GM12878 (cell line): ENCODE measurements around the gene ADD2. TPM values are rescaled to one million over a fixed set of nuclear protein-coding genes. Genes with fewer than 3 reads are reported as not detected.

Experiments used
- ATAC-seq: fragments of 200-7000 bp; cut with Tn5 transposase; 3 replicates; pipeline ENCODE4 v1.9.1; 2020; ENCODE audit warnings: mild to moderate bottlenecking, moderate library complexity
- BruUV-seq: library from RNA; stranded (reverse); fragments of 400-500 nt; replicated peaks from 2 replicates; lab custom pipeline; 2021; lab: Mats Ljungman, UMichigan
- CTCF ChIA-PET: fragments of 300-600 bp; sonication (Branson Sonifier 250); formaldehyde crosslinking; extraction: SDS; loops from one replicate; lab custom pipeline; 2021; ENCODE audit warnings: inconsistent platforms; lab: Yijun Ruan, JAX
- POLR2A ChIA-PET: fragments of 350-600 bp; formaldehyde crosslinking; extraction: SDS; loops from one replicate; lab custom pipeline; 2021; ENCODE audit warnings: inconsistent platforms; lab: Charles Lee
- RAD21 ChIA-PET: fragments of 300-600 bp; sonication (Branson Sonifier 250); formaldehyde crosslinking; loops from one replicate; lab custom pipeline; 2023; ENCODE audit warnings: antibody characterized with exemption; ENCODE audit not compliant: unreplicated experiment; lab: Charles Lee
- SMC1A ChIA-PET: fragments of 300-600 bp; sonication (Branson Sonifier 250); formaldehyde crosslinking; loops from one replicate; lab custom pipeline; 2023; ENCODE audit not compliant: unreplicated experiment, uncharacterized antibody; lab: Charles Lee
- DNase-seq: peaks from one replicate; pipeline ENCODE4 v3.0.0-alpha.2; 2011; ENCODE audit warnings: low read depth, low spot score
- FAIRE-seq: peaks from 3 replicates; lab custom pipeline; 2011; peaks lifted over from hg19 to GRCh38; lab: Jason Lieb, UNC
- H2AFZ ChIP-seq: 2 replicates; pipeline ENCODE4 v1.6.0; 2011; ENCODE audit warnings: low read depth, low read length, control low read depth; ENCODE audit not compliant: control insufficient read depth
- H3K27ac ChIP-seq: 2 replicates; pipeline ENCODE4 v1.5.1; 2011; ENCODE audit warnings: control low read depth; ENCODE audit not compliant: control insufficient read depth, insufficient read depth
- H3K27me3 ChIP-seq, 2 experiments: replicated peaks in 1 of 2; 2 replicates each; pipeline versions ENCODE4 v1.6.0 to v1.6.1; 2011; ENCODE audit warnings: low read length in 1 of 2; ENCODE audit not compliant: control insufficient read depth in 2 of 2, insufficient read depth in 2 of 2
- H3K36me3 ChIP-seq, 2 experiments: 2 replicates each; pipeline ENCODE4 v1.5.1; 2011; ENCODE audit warnings: low read length in 1 of 2; ENCODE audit not compliant: control insufficient read depth in 2 of 2, insufficient read depth in 2 of 2
- H3K4me1 ChIP-seq: 2 replicates; pipeline ENCODE4 v1.6.1; 2011; ENCODE audit warnings: mild to moderate bottlenecking, low read length, moderate library complexity, mixed read lengths; ENCODE audit not compliant: control insufficient read depth, insufficient read depth
- H3K4me2 ChIP-seq: 2 replicates; pipeline ENCODE4 v1.6.0; 2011; ENCODE audit warnings: control low read depth; ENCODE audit not compliant: control insufficient read depth, insufficient read depth
- H3K4me3 ChIP-seq: fragments of 200-600 bp; sonication (generic); 2 replicates; pipeline ENCODE4 v1.5.1; 2016
- H3K79me2 ChIP-seq: 2 replicates; pipeline ENCODE4 v1.6.0; 2011; ENCODE audit warnings: low read length; ENCODE audit not compliant: control insufficient read depth, insufficient read depth
- H3K9ac ChIP-seq: 2 replicates; pipeline ENCODE4 v1.8.0; 2011; ENCODE audit warnings: low read length, control low read depth, mixed read lengths; ENCODE audit not compliant: control insufficient read depth, insufficient read depth
- H3K9me3 ChIP-seq: replicated peaks from 3 replicates; pipeline ENCODE4 v1.5.1; 2011; ENCODE audit warnings: mild to moderate bottlenecking, low read length; ENCODE audit not compliant: control insufficient read depth, insufficient read depth
- H4K20me1 ChIP-seq: 2 replicates; pipeline ENCODE4 v1.6.0; 2011; ENCODE audit not compliant: control insufficient read depth, insufficient read depth
- BACH1 ChIP-seq: fragments of 450-650 bp; IDR thresholded peaks from 2 replicates; pipeline ENCODE4 v1.6.1; 2017; ENCODE audit warnings: mild to moderate bottlenecking, borderline replicate concordance
- CREB1 ChIP-seq: IDR thresholded peaks from 2 replicates; pipeline ENCODE4 v1.6.1; 2012; ENCODE audit warnings: low read depth, mild to moderate bottlenecking, inconsistent platforms
- EGR1 ChIP-seq, 2 experiments: IDR thresholded peaks; 1 replicate in 1 of 2; 2 replicates in 1 of 2; pipeline ENCODE4 v1.6.1; 2011 to 2012; ENCODE audit warnings: low read depth in 2 of 2, low read length in 2 of 2, borderline replicate concordance in 1 of 2, mild to moderate bottlenecking in 1 of 2, moderate library complexity in 1 of 2
- HDAC2 ChIP-seq: fragments of 200-600 bp; sonication (generic); IDR thresholded peaks from 2 replicates; pipeline ENCODE4 v1.6.1; 2017
- HDAC6 ChIP-seq: fragments of 200-600 bp; sonication (generic); IDR thresholded peaks from one replicate; pipeline ENCODE4 v1.8.0; 2017; ENCODE audit warnings: antibody characterized with exemption; ENCODE audit not compliant: unreplicated experiment
- RAD51 ChIP-seq: fragments of 450-650 bp; IDR thresholded peaks from 2 replicates; pipeline ENCODE4 v1.6.1; 2016; ENCODE audit warnings: moderate library complexity, mild to moderate bottlenecking, inconsistent platforms
- SREBF2 ChIP-seq: IDR thresholded peaks from 2 replicates; pipeline ENCODE4 v1.6.1; 2012; ENCODE audit warnings: mild to moderate bottlenecking, low read length
- TAF1 ChIP-seq: IDR thresholded peaks from 2 replicates; pipeline ENCODE4 v1.6.1; 2011; ENCODE audit warnings: mild to moderate bottlenecking, low read depth, low read length, borderline replicate concordance
- TBL1XR1 ChIP-seq: IDR thresholded peaks from 2 replicates; pipeline ENCODE4 v1.6.1; 2012; ENCODE audit warnings: low read depth, low read length, improper control_type of control experiment
- ZBTB11 ChIP-seq: fragments of 450-650 bp; formaldehyde crosslinking; IDR thresholded peaks from 2 replicates; pipeline ENCODE4 v1.5.0; 2022; ENCODE audit warnings: mild to moderate bottlenecking, missing genetic modification characterization
- ZZZ3 ChIP-seq: IDR thresholded peaks from 2 replicates; pipeline ENCODE4 v1.6.1; 2011; ENCODE audit warnings: low read depth; ENCODE audit not compliant: control insufficient read depth, insufficient read length
- WGBS: methylation state at CpG from one replicate; pipeline ENCODE4 v1.1.6; 2016; ENCODE audit warnings: low lambda C conversion rate; ENCODE audit not compliant: insufficient replicate concordance, insufficient coverage; ENCODE audit errors: missing lambda C conversion rate; 5-methylcytosine and 5-hydroxymethylcytosine counted together
- in situ Hi-C: fragments of 300-500 bp; cut with MboI; formaldehyde crosslinking; loops from 9 replicates; pipeline ENCODE4 v1.14.3; 2018; ENCODE audit warnings: mixed read lengths
- intact Hi-C: fragments of 100-400 bp; cut with micrococcal nuclease; formaldehyde crosslinking; loops from one replicate; pipeline ENCODE4 v1.14.2; 2022; ENCODE audit not compliant: unreplicated experiment
- polyA plus RNA-seq, 11 experiments: library from polyadenylated mRNA; depleted of rRNA in 4 of 11; unstranded in 6 of 11; stranded (reverse) in 5 of 11; fragments of >200 nt; fragmentation: Nextera tagmentation in 4 of 11; fragmentation: Illumina TruSeq in 1 of 11; extraction: Ambion mirVana in 4 of 11; extraction: Trizol in 1 of 11; gene quantifications; 1 replicate in 1 of 11; 2 replicates in 10 of 11; pipeline versions ENCODE4 v1.2.1 to v1.2.3, GENCODE V29; 2011 to 2016; ENCODE audit warnings: inconsistent platforms in 2 of 11, missing spikeins in 2 of 11, low read depth in 1 of 11
- total RNA-seq, 4 experiments: library from RNA; depleted of rRNA in 3 of 4; stranded (reverse); fragments of >200 nt in 3 of 4; fragmentation: Illumina TruSeq in 1 of 4; extraction: Trizol in 1 of 4; gene quantifications; 2 replicates each; pipeline versions ENCODE4 v1.2.1 to v1.2.3, GENCODE V29; 2013 to 2021
- TF ChIP-seq, protein P1 (sequence below): fragments of 450-650 bp; IDR thresholded peaks from 2 replicates; pipeline ENCODE4 v1.6.1; 2017; ENCODE audit warnings: mild to moderate bottlenecking, moderate library complexity
- TF ChIP-seq, protein P2 (sequence below): fragments of 450-650 bp; IDR thresholded peaks from 2 replicates; pipeline ENCODE4 v1.6.1; 2017; ENCODE audit warnings: low read depth, mild to moderate bottlenecking, moderate library complexity

ADD2 gene
- total and polyA plus RNA-seq, 10 of the 15 experiments (the other 5 are each of a cell fraction or from before 2014, with no cell fraction given) = 0.05 to 0.13 (median 0.08) TPM; not detected in 7

DNA sequence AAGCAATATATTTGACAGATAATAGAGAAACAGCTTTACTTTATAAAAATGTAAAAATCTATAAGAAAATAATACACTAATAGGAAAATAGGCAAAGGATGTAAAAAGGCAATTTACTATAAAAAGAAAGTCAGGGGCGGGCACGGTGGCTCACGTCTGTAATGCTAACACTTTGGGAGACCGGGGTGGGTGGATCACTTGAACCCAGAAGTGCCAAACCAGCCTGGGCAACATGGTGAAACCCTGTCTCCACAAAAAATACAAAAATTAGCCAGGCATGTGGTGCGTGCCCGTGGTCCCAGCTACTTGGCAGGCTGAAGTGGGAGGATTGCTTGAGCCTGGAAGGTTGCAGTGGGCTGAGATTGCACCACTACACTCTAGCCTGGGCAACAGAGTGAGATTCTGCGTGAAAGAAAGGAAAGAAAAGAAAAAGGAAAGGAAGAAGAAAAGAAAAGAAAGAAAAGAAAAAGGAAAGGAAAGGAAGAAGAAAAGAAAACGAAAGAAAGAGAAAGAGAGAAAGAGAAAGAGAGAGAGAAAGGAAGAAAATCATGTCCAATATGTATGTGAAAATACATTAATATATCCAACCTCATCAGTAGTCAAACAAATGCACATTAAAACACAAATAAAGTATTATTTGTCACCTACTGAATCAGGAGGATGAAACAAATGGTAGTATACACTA, 65.1 kb downstream of the ADD2 start:
- Histone ChIP-seq H3K4me2 (no peak overlapping the region), H2AFZ (no peak overlapping the region), H3K79me2 (no peaks in the 10 kb centered on the region), H4K20me1 (no peaks in the 10 kb centered on the region), H3K9ac (no peak overlapping the region), H3K9me3 (no peaks in the 10 kb centered on the region), H3K4me1 (no peaks in the 10 kb centered on the region), H3K4me3 (no peak overlapping the region), H3K27me3 (no peaks in the 10 kb centered on the region), H3K27ac (no peak overlapping the region), H3K36me3 (no peaks in the 10 kb centered on the region)
- DNase-seq (no peak), FAIRE-seq (no peak), ATAC-seq (no peak)
- ChIA-PET CTCF (no interaction called here), RAD21 (no interaction called here), POLR2A (no interaction called here), SMC1A (no interaction called here)
- in situ Hi-C loops (no loop called here), intact Hi-C loops (no loop called here)
- 22% methylated on average over 8 of the region's 8 CpGs for WGBS
- no TSS peak for BruUV-seq
- TF ChIP-seq ZZZ3 (no peak), BACH1 (no peak), EGR1 (IDR thresholded peaks at IDR 0.05; ENCODE audit: borderline replicate concordance in 1 of 2, low read depth in 2 of 2, low read length in 2 of 2) (no peak), RAD51 (no peak), ZBTB11 (no peak), SREBF2 (no peak), TAF1 (no peak), TBL1XR1 (no peak), HDAC6 (no peak), CREB1 (no peak), HDAC2 (no peak)
- TF ChIP-seq, protein P1, sequence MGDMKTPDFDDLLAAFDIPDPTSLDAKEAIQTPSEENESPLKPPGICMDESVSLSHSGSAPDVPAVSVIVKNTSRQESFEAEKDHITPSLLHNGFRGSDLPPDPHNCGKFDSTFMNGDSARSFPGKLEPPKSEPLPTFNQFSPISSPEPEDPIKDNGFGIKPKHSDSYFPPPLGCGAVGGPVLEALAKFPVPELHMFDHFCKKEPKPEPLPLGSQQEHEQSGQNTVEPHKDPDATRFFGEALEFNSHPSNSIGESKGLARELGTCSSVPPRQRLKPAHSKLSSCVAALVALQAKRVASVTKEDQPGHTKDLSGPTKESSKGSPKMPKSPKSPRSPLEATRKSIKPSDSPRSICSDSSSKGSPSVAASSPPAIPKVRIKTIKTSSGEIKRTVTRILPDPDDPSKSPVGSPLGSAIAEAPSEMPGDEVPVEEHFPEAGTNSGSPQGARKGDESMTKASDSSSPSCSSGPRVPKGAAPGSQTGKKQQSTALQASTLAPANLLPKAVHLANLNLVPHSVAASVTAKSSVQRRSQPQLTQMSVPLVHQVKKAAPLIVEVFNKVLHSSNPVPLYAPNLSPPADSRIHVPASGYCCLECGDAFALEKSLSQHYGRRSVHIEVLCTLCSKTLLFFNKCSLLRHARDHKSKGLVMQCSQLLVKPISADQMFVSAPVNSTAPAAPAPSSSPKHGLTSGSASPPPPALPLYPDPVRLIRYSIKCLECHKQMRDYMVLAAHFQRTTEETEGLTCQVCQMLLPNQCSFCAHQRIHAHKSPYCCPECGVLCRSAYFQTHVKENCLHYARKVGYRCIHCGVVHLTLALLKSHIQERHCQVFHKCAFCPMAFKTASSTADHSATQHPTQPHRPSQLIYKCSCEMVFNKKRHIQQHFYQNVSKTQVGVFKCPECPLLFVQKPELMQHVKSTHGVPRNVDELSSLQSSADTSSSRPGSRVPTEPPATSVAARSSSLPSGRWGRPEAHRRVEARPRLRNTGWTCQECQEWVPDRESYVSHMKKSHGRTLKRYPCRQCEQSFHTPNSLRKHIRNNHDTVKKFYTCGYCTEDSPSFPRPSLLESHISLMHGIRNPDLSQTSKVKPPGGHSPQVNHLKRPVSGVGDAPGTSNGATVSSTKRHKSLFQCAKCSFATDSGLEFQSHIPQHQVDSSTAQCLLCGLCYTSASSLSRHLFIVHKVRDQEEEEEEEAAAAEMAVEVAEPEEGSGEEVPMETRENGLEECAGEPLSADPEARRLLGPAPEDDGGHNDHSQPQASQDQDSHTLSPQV = no peak
- TF ChIP-seq, protein P2, sequence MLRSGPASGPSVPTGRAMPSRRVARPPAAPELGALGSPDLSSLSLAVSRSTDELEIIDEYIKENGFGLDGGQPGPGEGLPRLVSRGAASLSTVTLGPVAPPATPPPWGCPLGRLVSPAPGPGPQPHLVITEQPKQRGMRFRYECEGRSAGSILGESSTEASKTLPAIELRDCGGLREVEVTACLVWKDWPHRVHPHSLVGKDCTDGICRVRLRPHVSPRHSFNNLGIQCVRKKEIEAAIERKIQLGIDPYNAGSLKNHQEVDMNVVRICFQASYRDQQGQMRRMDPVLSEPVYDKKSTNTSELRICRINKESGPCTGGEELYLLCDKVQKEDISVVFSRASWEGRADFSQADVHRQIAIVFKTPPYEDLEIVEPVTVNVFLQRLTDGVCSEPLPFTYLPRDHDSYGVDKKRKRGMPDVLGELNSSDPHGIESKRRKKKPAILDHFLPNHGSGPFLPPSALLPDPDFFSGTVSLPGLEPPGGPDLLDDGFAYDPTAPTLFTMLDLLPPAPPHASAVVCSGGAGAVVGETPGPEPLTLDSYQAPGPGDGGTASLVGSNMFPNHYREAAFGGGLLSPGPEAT = no peak
